GM12874 (cell line): ENCODE measurements around the gene ZDHHC3.

Source experiments
- TF ChIP-seq, protein P1 (sequence below): IDR thresholded peaks from 2 replicates; pipeline ENCODE4 v1.5.1; 2011; ENCODE audit warnings: low read depth, mild to moderate bottlenecking, control low read depth, low read length, moderate library complexity; ENCODE audit not compliant: insufficient read depth

ZDHHC3 gene

DNA sequence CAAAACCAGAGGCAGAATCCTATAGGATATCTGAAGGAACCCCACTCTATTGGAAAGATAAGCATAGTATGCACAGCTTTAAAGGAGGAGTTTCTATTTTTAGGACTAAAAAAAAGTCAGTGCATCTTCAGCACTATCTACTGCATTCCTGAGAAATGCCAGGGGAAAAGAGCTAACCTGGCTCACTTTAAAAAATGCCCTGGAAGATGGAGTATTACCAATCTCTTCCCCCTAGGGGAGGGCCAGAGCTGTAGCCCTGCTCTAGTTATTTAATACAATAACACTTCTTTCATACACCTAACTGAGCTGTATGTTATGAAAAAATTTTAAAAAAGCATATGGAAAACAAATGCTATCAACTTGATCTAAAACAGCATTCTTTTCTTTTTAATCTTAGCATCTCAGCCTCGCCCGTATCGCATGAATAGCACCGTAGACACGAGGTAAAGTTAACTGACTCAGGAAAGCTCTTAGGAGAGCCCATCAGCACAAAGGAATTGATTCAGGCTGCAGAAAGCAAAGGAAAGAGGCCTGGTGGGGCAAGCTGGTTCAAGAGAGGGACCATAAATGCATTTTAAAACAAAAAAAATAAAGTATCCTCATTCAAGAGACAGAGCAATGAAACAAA, 51.4 kb downstream of the ZDHHC3 start:
- TF ChIP-seq, protein P1, sequence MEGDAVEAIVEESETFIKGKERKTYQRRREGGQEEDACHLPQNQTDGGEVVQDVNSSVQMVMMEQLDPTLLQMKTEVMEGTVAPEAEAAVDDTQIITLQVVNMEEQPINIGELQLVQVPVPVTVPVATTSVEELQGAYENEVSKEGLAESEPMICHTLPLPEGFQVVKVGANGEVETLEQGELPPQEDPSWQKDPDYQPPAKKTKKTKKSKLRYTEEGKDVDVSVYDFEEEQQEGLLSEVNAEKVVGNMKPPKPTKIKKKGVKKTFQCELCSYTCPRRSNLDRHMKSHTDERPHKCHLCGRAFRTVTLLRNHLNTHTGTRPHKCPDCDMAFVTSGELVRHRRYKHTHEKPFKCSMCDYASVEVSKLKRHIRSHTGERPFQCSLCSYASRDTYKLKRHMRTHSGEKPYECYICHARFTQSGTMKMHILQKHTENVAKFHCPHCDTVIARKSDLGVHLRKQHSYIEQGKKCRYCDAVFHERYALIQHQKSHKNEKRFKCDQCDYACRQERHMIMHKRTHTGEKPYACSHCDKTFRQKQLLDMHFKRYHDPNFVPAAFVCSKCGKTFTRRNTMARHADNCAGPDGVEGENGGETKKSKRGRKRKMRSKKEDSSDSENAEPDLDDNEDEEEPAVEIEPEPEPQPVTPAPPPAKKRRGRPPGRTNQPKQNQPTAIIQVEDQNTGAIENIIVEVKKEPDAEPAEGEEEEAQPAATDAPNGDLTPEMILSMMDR: no peak

DNA sequence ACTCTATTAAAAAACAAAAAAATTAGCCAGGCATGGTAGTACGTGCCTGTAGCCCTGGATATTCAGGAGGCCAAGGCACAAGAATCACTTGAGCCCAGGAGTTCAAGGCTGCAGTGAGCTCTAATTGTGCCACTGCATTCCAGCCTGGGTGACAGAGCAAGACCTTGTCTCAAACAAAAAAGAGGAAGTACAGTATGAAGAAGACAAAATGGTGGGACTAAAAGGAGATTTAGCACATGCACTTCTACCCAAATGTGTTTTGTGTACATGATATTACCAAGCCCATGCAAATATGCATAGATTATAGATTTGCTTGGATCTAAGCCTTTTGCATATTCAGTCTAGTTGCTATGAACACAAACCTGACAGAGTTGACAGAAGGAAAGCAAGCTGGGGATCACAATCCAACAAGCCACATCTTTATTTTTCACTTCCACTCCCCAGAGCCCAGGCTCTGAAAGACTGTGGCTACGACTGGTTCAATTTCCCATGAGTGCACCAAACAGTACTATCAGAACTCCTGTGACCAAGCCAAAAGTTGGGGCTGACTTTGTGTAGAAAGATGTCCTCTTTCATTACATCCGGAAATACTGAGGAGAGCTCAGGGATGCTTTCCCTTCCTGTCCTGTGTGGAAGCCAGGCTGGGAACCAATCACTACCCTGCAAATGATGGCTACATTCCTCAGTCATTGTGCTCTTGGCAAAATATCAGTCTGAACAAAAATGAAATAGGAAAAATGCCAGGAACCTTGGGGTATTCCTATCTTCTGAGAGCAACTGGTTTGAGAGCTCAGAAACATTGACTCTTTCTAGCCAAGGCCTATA, 52.1 kb downstream of the ZDHHC3 start:
- TF ChIP-seq, protein P1: no peak

DNA sequence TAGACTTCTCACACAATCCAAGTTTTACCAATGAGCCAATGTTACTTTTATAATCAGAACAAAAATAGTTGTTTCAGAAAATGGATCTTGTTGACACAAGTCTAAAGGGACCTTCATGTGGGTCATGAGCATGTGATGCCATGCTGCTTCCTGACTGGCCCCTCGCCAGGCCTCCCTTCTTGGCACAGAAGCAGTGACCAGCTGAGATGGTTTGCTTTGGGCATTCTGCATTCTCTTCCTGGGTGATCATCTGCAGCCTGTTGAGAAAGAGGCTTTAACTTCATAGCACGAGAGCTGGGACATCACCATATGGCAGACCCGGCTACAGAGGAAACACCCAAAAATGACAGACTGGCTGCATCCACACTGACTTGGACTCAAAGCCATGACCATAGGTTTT, 55.9 kb downstream of the ZDHHC3 start:
- TF ChIP-seq, protein P1: no peak

DNA sequence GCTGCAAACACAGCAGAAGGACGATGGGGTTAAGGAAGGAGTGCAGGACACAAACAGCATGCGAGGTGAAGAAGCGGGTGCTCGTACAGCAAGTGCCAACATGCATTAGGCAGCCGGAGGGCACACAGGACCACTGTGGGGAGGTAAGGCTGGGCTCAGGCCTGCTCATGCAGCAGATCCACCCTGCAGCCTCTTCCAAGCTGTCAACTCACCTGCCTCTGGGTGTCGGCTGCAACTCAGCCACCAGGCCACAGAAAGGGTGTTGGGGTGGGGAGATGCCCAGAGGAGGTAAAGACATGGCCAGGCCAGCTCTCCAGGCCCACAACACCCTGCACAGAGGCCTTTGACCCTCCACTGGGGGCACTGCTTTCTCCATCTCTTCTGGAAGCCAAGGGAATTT, 57.4 kb downstream of the ZDHHC3 start:
- TF ChIP-seq, protein P1: no peak

DNA sequence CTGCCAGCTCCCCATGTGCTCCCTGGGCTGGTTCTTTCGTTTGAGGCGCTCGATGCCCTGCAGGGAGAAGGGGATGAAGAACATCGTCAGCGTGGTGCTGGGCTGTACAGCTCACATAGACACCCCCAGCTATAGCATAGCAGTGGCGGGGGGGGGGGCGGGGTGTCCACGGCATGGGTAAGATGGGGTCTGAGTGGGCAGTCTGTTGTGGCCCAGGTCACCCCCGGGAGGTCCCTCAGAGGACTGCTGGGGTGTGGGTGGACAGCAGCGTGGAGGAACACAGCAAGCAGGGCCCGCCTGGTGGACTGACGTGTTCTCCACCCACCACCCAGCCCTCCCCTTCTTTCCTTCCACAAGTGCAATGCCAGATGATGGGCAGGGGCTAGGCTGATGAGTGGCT, 57.9 kb downstream of the ZDHHC3 start:
- TF ChIP-seq, protein P1: no peak

DNA sequence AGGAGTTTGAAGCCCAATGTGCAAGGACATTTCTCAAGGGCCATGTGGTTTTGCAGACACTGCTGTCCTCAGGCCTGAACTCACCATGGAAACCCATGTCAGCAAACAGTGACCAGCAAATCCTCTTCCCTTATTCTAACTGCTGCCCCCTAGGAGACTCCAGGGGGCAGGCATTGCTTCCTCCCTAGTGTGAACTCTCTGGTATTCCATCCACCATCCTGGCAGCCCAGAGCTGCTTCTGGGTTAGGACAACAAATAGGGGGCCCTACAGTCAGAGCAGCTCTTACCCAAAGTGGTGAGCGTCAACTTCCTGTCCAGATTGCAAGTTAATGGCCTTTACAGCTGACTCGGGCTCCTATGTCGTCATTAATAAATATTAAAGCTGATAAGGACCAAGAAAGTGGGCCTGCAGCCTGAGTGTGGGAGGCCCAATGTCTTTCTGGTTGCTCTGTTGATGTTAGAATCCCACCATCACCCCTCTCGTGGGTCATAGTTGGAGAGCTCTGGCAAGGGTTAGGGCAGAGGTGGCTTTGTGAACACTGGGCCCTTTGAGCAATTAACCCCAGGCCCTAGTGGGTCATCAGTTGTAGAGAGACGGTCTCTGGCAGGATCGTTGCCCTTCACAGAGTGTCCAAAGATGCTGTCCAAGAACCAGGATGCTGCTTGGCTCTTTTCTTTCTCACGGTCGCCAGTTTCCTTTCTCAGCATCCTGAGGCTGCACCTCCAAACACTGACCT, 60.1 kb downstream of the ZDHHC3 start:
- TF ChIP-seq, protein P1: no peak

DNA sequence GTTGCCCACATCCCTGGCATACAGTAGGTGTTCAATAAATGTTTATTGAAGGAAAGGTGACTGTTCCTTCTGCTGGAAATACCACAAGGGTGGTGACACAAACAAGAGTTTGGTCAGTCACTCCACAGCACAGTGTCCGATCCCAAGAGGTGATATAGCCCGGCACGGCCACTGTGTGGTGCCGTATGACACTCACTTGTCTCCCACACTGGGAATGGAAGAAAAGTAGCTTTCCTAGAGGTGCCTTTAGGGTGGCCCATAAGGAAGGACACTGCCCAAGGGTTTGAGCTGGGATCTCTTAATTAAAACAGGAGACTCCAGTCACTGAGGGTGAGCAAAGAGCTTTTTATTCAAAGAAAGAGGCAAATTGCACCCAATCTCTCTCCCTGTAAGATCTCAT, 61.0 kb downstream of the ZDHHC3 start:
- TF ChIP-seq, protein P1: no peak
